ENCODE data around the gene ROCK2. TPM values are rescaled to one million over a fixed set of nuclear protein-coding genes. Genes with fewer than 3 reads are reported as not detected.
"Not testable (repeated sequence)": the region's sequence is repeated elsewhere in the genome, so short reads cannot be mapped to it uniquely, and the experiment has no call there.

ROCK2 gene
- total RNA-seq, 2 experiments from 2014 or later, result 19.1 to 20.5 TPM

GRCh38 chr2:11239147-11239546 lies 105.3 kb downstream of the ROCK2 start:
- CTCF ChIA-PET, result interaction anchor here (0.6 kb wide), 1 partner anchor 16 kb away, joined by 3 read pairs; no protein-coding TSS in a partner anchor
- H3K27me3 Mint-ChIP-seq, result no peaks in the 10 kb centered on the region

GRCh38 chr2:11237122-11237521 lies 107.3 kb downstream of the ROCK2 start:
- H3K36me3 Mint-ChIP-seq (ENCODE audit: low read depth), result peaks cover 2% of the 10 kb centered on the region
- H3K27me3 Mint-ChIP-seq, result no peaks in the 10 kb centered on the region
- no peak overlapping the region for H3K27ac Mint-ChIP-seq
- H3K4me1 Mint-ChIP-seq, result peaks cover 8% of the 10 kb centered on the region
- no peaks in the 10 kb centered on the region for H3K9me3 Mint-ChIP-seq
- no peak for DNase-seq
- H3K4me3 Mint-ChIP-seq, result no peak overlapping the region
- CTCF ChIA-PET, result interaction anchor here (1.2 to 1.3 kb wide), 2 partner anchors 9 to 406 kb away, joined by 3 read pairs; no protein-coding TSS in a partner anchor
- POLR2A ChIA-PET, result no interaction called here

More at GRCh38 chr2:11239147-11239546, 105.3 kb downstream of the ROCK2 start:
- H3K4me1 Mint-ChIP-seq, result peaks cover 8% of the 10 kb centered on the region
- POLR2A ChIA-PET, result no interaction called here
- DNase-seq, result no peak
- H3K36me3 Mint-ChIP-seq (ENCODE audit: low read depth), result peaks cover 2% of the 10 kb centered on the region
- H3K4me3 Mint-ChIP-seq, result no peak overlapping the region
- H3K9me3 Mint-ChIP-seq, result no peaks in the 10 kb centered on the region
- no peak overlapping the region for H3K27ac Mint-ChIP-seq

GRCh38 chr2:11236335-11236734 lies 108.1 kb downstream of the ROCK2 start:
- Mint-ChIP-seq H3K4me3 (no peak overlapping the region), H3K27ac (no peak overlapping the region), H3K4me1 (peaks cover 8% of the 10 kb centered on the region), H3K36me3 (ENCODE audit: low read depth) (peaks cover 2% of the 10 kb centered on the region), H3K9me3 (no peaks in the 10 kb centered on the region), H3K27me3 (no peaks in the 10 kb centered on the region)
- POLR2A ChIA-PET, result no interaction called here
- CTCF ChIA-PET, result no interaction called here
- no peak for DNase-seq

GRCh38 chr2:11235583-11235982 lies 108.9 kb downstream of the ROCK2 start:
- no peak for DNase-seq
- Mint-ChIP-seq H3K4me1 (peaks cover 8% of the 10 kb centered on the region), H3K27ac (no peak overlapping the region), H3K36me3 (ENCODE audit: low read depth) (peaks cover 2% of the 10 kb centered on the region), H3K9me3 (no peaks in the 10 kb centered on the region), H3K4me3 (no peak overlapping the region), H3K27me3 (no peaks in the 10 kb centered on the region)
- CTCF ChIA-PET, result no interaction called here
- POLR2A ChIA-PET, result no interaction called here

GRCh38 chr2:11234309-11234708 lies 110.1 kb downstream of the ROCK2 start:
- H3K27me3 Mint-ChIP-seq, result no peaks in the 10 kb centered on the region
- DNase-seq, result no peak
- H3K27ac Mint-ChIP-seq, result no peak overlapping the region
- ChIA-PET POLR2A (no interaction called here), CTCF (no interaction called here)
- H3K4me1 Mint-ChIP-seq, result peaks cover 8% of the 10 kb centered on the region
- H3K4me3 Mint-ChIP-seq, result no peak overlapping the region
- peaks cover 2% of the 10 kb centered on the region for H3K36me3 Mint-ChIP-seq (ENCODE audit: low read depth)
- no peaks in the 10 kb centered on the region for H3K9me3 Mint-ChIP-seq

GRCh38 chr2:11231193-11231592 lies 113.2 kb downstream of the ROCK2 start:
- not testable (repeated sequence) for H3K27ac Mint-ChIP-seq, DNase-seq

GRCh38 chr2:11228692-11229091 lies 115.7 kb downstream of the ROCK2 start:
- ChIA-PET POLR2A (no interaction called here), CTCF (interaction anchor here (0.6 to 1.2 kb wide), 2 partner anchors 9 kb away, joined by 3 read pairs; no protein-coding TSS in a partner anchor)
- H3K27ac Mint-ChIP-seq, result no peak overlapping the region
- H3K4me1 Mint-ChIP-seq, result no peaks in the 10 kb centered on the region
- no peak for DNase-seq
- no peaks in the 10 kb centered on the region for H3K27me3 Mint-ChIP-seq
- peaks cover 3% of the 10 kb centered on the region for H3K36me3 Mint-ChIP-seq (ENCODE audit: low read depth)
- H3K9me3 Mint-ChIP-seq, result no peaks in the 10 kb centered on the region
- no peak overlapping the region for H3K4me3 Mint-ChIP-seq

More at GRCh38 chr2:11231193-11231592, 113.2 kb downstream of the ROCK2 start:
- H3K4me3 Mint-ChIP-seq; H3K27me3 Mint-ChIP-seq; H3K4me1 Mint-ChIP-seq; H3K9me3 Mint-ChIP-seq; H3K36me3 Mint-ChIP-seq (ENCODE audit: low read depth); POLR2A ChIA-PET: not testable (repeated sequence)
- CTCF ChIA-PET, result interaction anchor here (0.5 to 1.5 kb wide), 3 partner anchors 10 to 1075 kb away, joined by 3 to 4 read pairs (median 3); no protein-coding TSS in a partner anchor

- DNase-seq, result no peak
- H3K4me1 Mint-ChIP-seq, result no peaks in the 10 kb centered on the region
- H3K4me3 Mint-ChIP-seq, result no peak overlapping the region
- H3K9me3 Mint-ChIP-seq, result no peaks in the 10 kb centered on the region
- peaks cover 4% of the 10 kb centered on the region for H3K36me3 Mint-ChIP-seq (ENCODE audit: low read depth)
- H3K27me3 Mint-ChIP-seq, result no peaks in the 10 kb centered on the region
- H3K27ac Mint-ChIP-seq, result no peak overlapping the region
- POLR2A ChIA-PET, result no interaction called here
- CTCF ChIA-PET, result no interaction called here
Observed at GRCh38 chr2:11227595-11227994, 116.8 kb downstream of the ROCK2 start.

- Mint-ChIP-seq H3K4me1 (no peaks in the 10 kb centered on the region), H3K36me3 (ENCODE audit: low read depth) (peaks cover 10% of the 10 kb centered on the region), H3K27ac (no peak overlapping the region), H3K4me3 (no peak overlapping the region), H3K27me3 (no peaks in the 10 kb centered on the region), H3K9me3 (no peaks in the 10 kb centered on the region)
- no peak for DNase-seq
- CTCF ChIA-PET, result no interaction called here
- POLR2A ChIA-PET, result no interaction called here
Observed at GRCh38 chr2:11224887-11225286, 119.5 kb downstream of the ROCK2 start.

- POLR2A ChIA-PET, result no interaction called here
- H3K9me3 Mint-ChIP-seq, result no peaks in the 10 kb centered on the region
Observed at GRCh38 chr2:11222845-11223244, 121.6 kb downstream of the ROCK2 start.

GRCh38 chr2:11220445-11220844 lies 124.0 kb downstream of the ROCK2 start:
- no peaks in the 10 kb centered on the region for H3K9me3 Mint-ChIP-seq
- no peak for DNase-seq
- no peak overlapping the region for H3K27ac Mint-ChIP-seq
- H3K4me1 Mint-ChIP-seq, result no peaks in the 10 kb centered on the region
- CTCF ChIA-PET, result no interaction called here
- H3K27me3 Mint-ChIP-seq, result no peaks in the 10 kb centered on the region
- H3K4me3 Mint-ChIP-seq, result no peak overlapping the region
- peaks cover 13% of the 10 kb centered on the region for H3K36me3 Mint-ChIP-seq (ENCODE audit: low read depth)
- POLR2A ChIA-PET, result no interaction called here

More at GRCh38 chr2:11222845-11223244, 121.6 kb downstream of the ROCK2 start:
- Mint-ChIP-seq H3K27ac (no peak overlapping the region), H3K4me3 (no peak overlapping the region), H3K4me1 (no peaks in the 10 kb centered on the region), H3K27me3 (no peaks in the 10 kb centered on the region), H3K36me3 (ENCODE audit: low read depth) (peaks cover 10% of the 10 kb centered on the region)
- CTCF ChIA-PET, result no interaction called here
- no peak for DNase-seq

- Mint-ChIP-seq H3K27ac (no peak overlapping the region), H3K4me1 (no peaks in the 10 kb centered on the region), H3K27me3 (no peaks in the 10 kb centered on the region), H3K9me3 (no peaks in the 10 kb centered on the region), H3K4me3 (no peak overlapping the region), H3K36me3 (ENCODE audit: low read depth) (peaks cover 15% of the 10 kb centered on the region)
- CTCF ChIA-PET, result interaction anchor here (1.5 kb wide), 1 partner anchor 9 kb away, joined by 5 read pairs; no protein-coding TSS in a partner anchor
- no peak for DNase-seq
- POLR2A ChIA-PET, result no interaction called here
Observed at GRCh38 chr2:11215407-11215806, 129.0 kb downstream of the ROCK2 start.

GRCh38 chr2:11214770-11215169 lies 129.7 kb downstream of the ROCK2 start:
- H3K36me3 Mint-ChIP-seq (ENCODE audit: low read depth), result peaks cover 14% of the 10 kb centered on the region
- POLR2A ChIA-PET, result no interaction called here

GRCh38 chr2:11213975-11214374 lies 130.5 kb downstream of the ROCK2 start:
- ChIA-PET CTCF (no interaction called here), POLR2A (no interaction called here)
- Mint-ChIP-seq H3K4me1 (no peaks in the 10 kb centered on the region), H3K27me3 (no peaks in the 10 kb centered on the region), H3K36me3 (ENCODE audit: low read depth) (peaks cover 15% of the 10 kb centered on the region), H3K27ac (no peak overlapping the region), H3K9me3 (no peaks in the 10 kb centered on the region), H3K4me3 (no peak overlapping the region)
- no peak for DNase-seq

More at GRCh38 chr2:11214770-11215169, 129.7 kb downstream of the ROCK2 start:
- Mint-ChIP-seq H3K27me3 (no peaks in the 10 kb centered on the region), H3K9me3 (no peaks in the 10 kb centered on the region), H3K27ac (no peak overlapping the region), H3K4me1 (no peaks in the 10 kb centered on the region), H3K4me3 (no peak overlapping the region)
- no peak for DNase-seq
- CTCF ChIA-PET, result interaction anchor here (0.9 kb wide), 1 partner anchor 11 kb away, joined by 3 read pairs; no protein-coding TSS in a partner anchor
